GM23248 (cell line): ENCODE results near the gene MAFF.

Experiments used
- EZH2 ChIP-seq: fragments of 200-600 bp; sonication (generic); IDR thresholded peaks from 2 replicates; pipeline ENCODE4 v1.6.1; 2018; ENCODE audit warnings: antibody characterized with exemption, mild to moderate bottlenecking; ENCODE audit not compliant: insufficient read depth, poor library complexity, severe bottlenecking
- EZH2phosphoT487 ChIP-seq: fragments of 200-600 bp; sonication (generic); IDR thresholded peaks from 2 replicates; pipeline ENCODE4 v1.6.1; 2018; ENCODE audit warnings: antibody characterized with exemption, moderate library complexity, mild to moderate bottlenecking, low read depth; ENCODE audit not compliant: insufficient read depth

GRCh38 chr22:38259370-38259769 lies 57.6 kb downstream of the MAFF start:
- TF ChIP-seq EZH2 (no peak), EZH2phosphoT487 (no peak)
